Measurements from ENCODE around the gene KIF15. TPM values are rescaled to one million over a fixed set of nuclear protein-coding genes. Genes with fewer than 3 reads are reported as not detected.

Gene KIF15
- total RNA-seq, 1 donor from 2014 or later, result 2.2 TPM

- Histone ChIP-seq H3K36me3 (ENCODE audit: control insufficient read depth, insufficient read depth, low read length) (peaks cover 1% of the 10 kb centered on the region), H3K4me3 (ENCODE audit: low read depth, low read length) (no peak overlapping the region), H3K27me3 (ENCODE audit: control insufficient read depth, insufficient read depth, low read length) (no peaks in the 10 kb centered on the region)
- DNase-seq (ENCODE audit: low read depth), result no peak
- TF ChIP-seq CTCF (IDR thresholded peaks at IDR 0.05; ENCODE audit: insufficient read depth, low read length, poor library complexity, severe bottlenecking), result no peak
Measured at GRCh38 chr3:44867421-44868111, 106.0 kb downstream of the KIF15 start.

GRCh38 chr3:44870375-44871061 lies 108.9 kb downstream of the KIF15 start:
- Histone ChIP-seq H3K4me3 (ENCODE audit: low read depth, low read length) (no peak overlapping the region), H3K36me3 (ENCODE audit: control insufficient read depth, insufficient read depth, low read length) (peaks cover 1% of the 10 kb centered on the region), H3K27me3 (ENCODE audit: control insufficient read depth, insufficient read depth, low read length) (no peaks in the 10 kb centered on the region)
- TF ChIP-seq CTCF (IDR thresholded peaks at IDR 0.05; ENCODE audit: insufficient read depth, low read length, poor library complexity, severe bottlenecking), result no peak
- no peak for DNase-seq (ENCODE audit: low read depth)

GRCh38 chr3:44874308-44874707 lies 112.7 kb downstream of the KIF15 start, which contains the start of gene TGM4:
TGM4 (plus strand) TSS chr3:44874608; CDS start chr3:44874679, 71 bp downstream.
- no peak within 1 kb of the TSS for H3K4me3 ChIP-seq (ENCODE audit: low read depth, low read length)
- peaks cover 1% of the 10 kb centered on the region for H3K36me3 ChIP-seq (ENCODE audit: control insufficient read depth, insufficient read depth, low read length)
- no peak for TF ChIP-seq CTCF (IDR thresholded peaks at IDR 0.05; ENCODE audit: insufficient read depth, low read length, poor library complexity, severe bottlenecking)
- H3K27me3 ChIP-seq (ENCODE audit: control insufficient read depth, insufficient read depth, low read length), result no peaks in the 10 kb centered on the region
- no peak for DNase-seq (ENCODE audit: low read depth)

- DNase-seq (ENCODE audit: low read depth), result no peak
- H3K27me3 ChIP-seq (ENCODE audit: control insufficient read depth, insufficient read depth, low read length), result no peaks in the 10 kb centered on the region
- H3K4me3 ChIP-seq (ENCODE audit: low read depth, low read length), result no peak overlapping the region
- peaks cover 1% of the 10 kb centered on the region for H3K36me3 ChIP-seq (ENCODE audit: control insufficient read depth, insufficient read depth, low read length)
- TF ChIP-seq CTCF (IDR thresholded peaks at IDR 0.05; ENCODE audit: insufficient read depth, low read length, poor library complexity, severe bottlenecking), result no peak
Measured at GRCh38 chr3:44875596-44875995, 114.0 kb downstream of the KIF15 start.

- no peak for TF ChIP-seq CTCF (IDR thresholded peaks at IDR 0.05; ENCODE audit: insufficient read depth, low read length, poor library complexity, severe bottlenecking)
- Histone ChIP-seq H3K27me3 (ENCODE audit: control insufficient read depth, insufficient read depth, low read length) (no peaks in the 10 kb centered on the region), H3K36me3 (ENCODE audit: control insufficient read depth, insufficient read depth, low read length) (no peaks in the 10 kb centered on the region), H3K4me3 (ENCODE audit: low read depth, low read length) (no peak overlapping the region)
- no peak for DNase-seq (ENCODE audit: low read depth)
Measured at GRCh38 chr3:44877333-44877732, 115.7 kb downstream of the KIF15 start.

All from kidney epithelial cell (primary cell).